Keratinocyte (primary cell): ENCODE results near the gene BRSK2. TPM values are rescaled to one million over a fixed set of nuclear protein-coding genes. Genes with fewer than 3 reads are reported as not detected.

Experiments
- DNase-seq: peaks from one replicate; pipeline ENCODE4 v3.0.0-alpha.2; 2011; ENCODE audit warnings: low read depth, missing footprints, low spot score
- FAIRE-seq: peaks from 2 replicates; lab custom pipeline; 2011; peaks lifted over from hg19 to GRCh38; lab: Jason Lieb, UNC
- H2AFZ ChIP-seq: 2 replicates; pipeline ENCODE4 v1.6.0; 2012; ENCODE audit warnings: low read length, control low read depth, inconsistent platforms; ENCODE audit not compliant: control insufficient read depth
- H3K27ac ChIP-seq: 2 replicates; pipeline ENCODE4 v1.5.1; 2011; ENCODE audit warnings: low read length; ENCODE audit not compliant: control insufficient read depth, insufficient read depth
- H3K27me3 ChIP-seq: 3 replicates; pipeline ENCODE4 v1.6.0; 2011; ENCODE audit warnings: low read length; ENCODE audit not compliant: control insufficient read depth, insufficient read depth; ENCODE audit errors: extremely low read depth
- H3K36me3 ChIP-seq, 2 experiments: 2 replicates in 1 of 2; 3 replicates in 1 of 2; pipeline ENCODE4 v1.5.1; 2011; ENCODE audit warnings: low read length in 2 of 2, mild to moderate bottlenecking in 1 of 2; ENCODE audit not compliant: control insufficient read depth in 2 of 2, insufficient read depth in 2 of 2; ENCODE audit errors: extremely low read depth in 1 of 2
- H3K4me1 ChIP-seq: 3 replicates; pipeline ENCODE4 v1.5.1; 2011; ENCODE audit warnings: low read length; ENCODE audit not compliant: control insufficient read depth, insufficient read depth; ENCODE audit errors: extremely low read depth
- H3K4me2 ChIP-seq: 3 replicates; pipeline ENCODE4 v1.6.0; 2011; ENCODE audit warnings: low read depth, low read length; ENCODE audit not compliant: control insufficient read depth, insufficient read depth; ENCODE audit errors: extremely low read depth
- H3K4me3 ChIP-seq, 3 experiments: fragments of 200-600 bp in 1 of 3; sonication (generic) in 1 of 3; 2 replicates in 2 of 3; 3 replicates in 1 of 3; pipeline ENCODE4 v1.5.1; 2011 to 2016; ENCODE audit warnings: low read length in 3 of 3, mild to moderate bottlenecking in 3 of 3, control low read depth in 2 of 3, inconsistent platforms in 1 of 3, low read depth in 1 of 3, mixed read lengths in 1 of 3, mixed run types in 1 of 3, moderate library complexity in 1 of 3; ENCODE audit not compliant: control insufficient read depth in 2 of 3, insufficient read depth in 2 of 3; ENCODE audit errors: extremely low read depth in 1 of 3
- H3K79me2 ChIP-seq: 2 replicates; pipeline ENCODE4 v1.6.0; 2012; ENCODE audit warnings: low read length; ENCODE audit not compliant: control insufficient read depth, insufficient read depth
- H3K9ac ChIP-seq: 3 replicates; pipeline ENCODE4 v1.6.0; 2011; ENCODE audit warnings: low read length; ENCODE audit not compliant: control insufficient read depth, insufficient read depth; ENCODE audit errors: extremely low read depth
- H3K9me1 ChIP-seq: 3 replicates; pipeline ENCODE4 v1.6.0; 2011; ENCODE audit warnings: low read length; ENCODE audit not compliant: control insufficient read depth, insufficient read depth; ENCODE audit errors: extremely low read depth
- H3K9me3 ChIP-seq: 2 replicates; pipeline ENCODE4 v1.5.1; 2012; ENCODE audit warnings: low read depth, low read length; ENCODE audit not compliant: control insufficient read depth
- H4K20me1 ChIP-seq: 3 replicates; pipeline ENCODE4 v1.6.0; 2011; ENCODE audit warnings: low read length; ENCODE audit not compliant: control insufficient read depth, insufficient read depth; ENCODE audit errors: extremely low read depth
- EZH2 ChIP-seq: IDR thresholded peaks from one replicate; pipeline ENCODE4 v1.6.1; 2012; ENCODE audit warnings: inconsistent platforms, mild to moderate bottlenecking, low read length, moderate library complexity
- dilution Hi-C: fragments of 300-500 bp; cut with MboI; formaldehyde crosslinking; loops from one replicate; pipeline ENCODE4 v1.7.0; 2020; ENCODE audit warnings: low sequenced_read_pairs; ENCODE audit not compliant: extremely low pct_ligation_motif_present
- polyA plus RNA-seq, 5 experiments: library from polyadenylated mRNA; depleted of rRNA in 3 of 5; stranded (reverse) in 3 of 5; stranded (forward) in 1 of 5; unstranded in 1 of 5; fragments of >200 nt; gene quantifications; 1 replicate in 1 of 5; 2 replicates in 3 of 5; 3 replicates in 1 of 5; pipeline versions ENCODE4 v1.2.1 to v1.2.3, GENCODE V29; 2011 to 2012; ENCODE audit warnings: missing spikeins in 2 of 5, low read depth in 1 of 5, low replicate concordance in 1 of 5
- TF ChIP-seq, protein P1 (sequence below), 3 experiments: IDR thresholded peaks in 1 of 3; conservative IDR thresholded peaks in 1 of 3; optimal IDR thresholded peaks in 1 of 3; 2 replicates in 2 of 3; 3 replicates in 1 of 3; pipeline versions ENCODE3 to v1.5.1; 2011; ENCODE audit warnings: low read length in 3 of 3, mild to moderate bottlenecking in 3 of 3, moderate library complexity in 2 of 3, control low read depth in 1 of 3, inconsistent platforms in 1 of 3; ENCODE audit not compliant: insufficient read depth in 2 of 3; ENCODE audit errors: extremely low read depth in 1 of 3

BRSK2 gene
- polyA plus RNA-seq, 1 donor (not counting 4 experiments of a cell fraction or from before 2014, with no cell fraction given), result 0.09 TPM

DNA sequence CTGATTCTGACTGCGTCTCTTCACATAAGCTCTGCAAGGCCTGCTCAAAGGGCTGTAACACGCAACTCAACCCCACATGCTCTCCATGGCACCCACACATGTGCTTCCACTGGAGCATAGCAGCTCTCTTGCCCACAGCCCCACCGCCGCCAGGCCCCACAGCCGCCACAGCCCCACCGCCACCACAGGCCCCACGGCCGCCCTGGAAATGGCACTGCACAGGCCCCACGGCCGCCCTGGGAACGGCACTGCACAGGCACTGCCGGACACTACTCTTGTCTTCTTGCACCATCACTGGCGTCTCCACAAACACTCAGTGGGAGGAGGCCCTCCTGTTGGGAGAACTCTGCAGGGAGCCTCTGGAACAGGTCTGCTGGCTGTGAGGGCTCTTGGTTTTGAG is 88.3 kb downstream of the BRSK2 start:
- H3K27me3 ChIP-seq, result no peaks in the 10 kb centered on the region
- dilution Hi-C loops, result no loop called here
- no peaks in the 10 kb centered on the region for H3K9me1 ChIP-seq
- no peaks in the 10 kb centered on the region for H3K9me3 ChIP-seq
- FAIRE-seq (no peak), DNase-seq (no peak)
- H3K9ac ChIP-seq, result no peak overlapping the region
- H3K4me2 ChIP-seq, result no peak overlapping the region
- H3K79me2 ChIP-seq, result peaks cover 9% of the 10 kb centered on the region
- peaks cover 10% of the 10 kb centered on the region for H4K20me1 ChIP-seq
- no peaks in the 10 kb centered on the region for H3K4me1 ChIP-seq
- TF ChIP-seq, protein P1, sequence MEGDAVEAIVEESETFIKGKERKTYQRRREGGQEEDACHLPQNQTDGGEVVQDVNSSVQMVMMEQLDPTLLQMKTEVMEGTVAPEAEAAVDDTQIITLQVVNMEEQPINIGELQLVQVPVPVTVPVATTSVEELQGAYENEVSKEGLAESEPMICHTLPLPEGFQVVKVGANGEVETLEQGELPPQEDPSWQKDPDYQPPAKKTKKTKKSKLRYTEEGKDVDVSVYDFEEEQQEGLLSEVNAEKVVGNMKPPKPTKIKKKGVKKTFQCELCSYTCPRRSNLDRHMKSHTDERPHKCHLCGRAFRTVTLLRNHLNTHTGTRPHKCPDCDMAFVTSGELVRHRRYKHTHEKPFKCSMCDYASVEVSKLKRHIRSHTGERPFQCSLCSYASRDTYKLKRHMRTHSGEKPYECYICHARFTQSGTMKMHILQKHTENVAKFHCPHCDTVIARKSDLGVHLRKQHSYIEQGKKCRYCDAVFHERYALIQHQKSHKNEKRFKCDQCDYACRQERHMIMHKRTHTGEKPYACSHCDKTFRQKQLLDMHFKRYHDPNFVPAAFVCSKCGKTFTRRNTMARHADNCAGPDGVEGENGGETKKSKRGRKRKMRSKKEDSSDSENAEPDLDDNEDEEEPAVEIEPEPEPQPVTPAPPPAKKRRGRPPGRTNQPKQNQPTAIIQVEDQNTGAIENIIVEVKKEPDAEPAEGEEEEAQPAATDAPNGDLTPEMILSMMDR (optimal IDR thresholded peaks at IDR 0.05 in 1 of 3, IDR thresholded peaks at IDR 0.05 in 1 of 3, conservative IDR thresholded peaks at IDR 0.05 in 1 of 3; ENCODE audit: extremely low read depth in 1 of 3, insufficient read depth in 2 of 3, low read length in 3 of 3), result no peak
- no peak for TF ChIP-seq EZH2
- no peak overlapping the region for H3K4me3 ChIP-seq
- H3K36me3 ChIP-seq, result peaks cover 18 to 35% of the 10 kb centered on the region in 2 experiments
- H3K27ac ChIP-seq, result no peak overlapping the region
- no peak overlapping the region for H2AFZ ChIP-seq

DNA sequence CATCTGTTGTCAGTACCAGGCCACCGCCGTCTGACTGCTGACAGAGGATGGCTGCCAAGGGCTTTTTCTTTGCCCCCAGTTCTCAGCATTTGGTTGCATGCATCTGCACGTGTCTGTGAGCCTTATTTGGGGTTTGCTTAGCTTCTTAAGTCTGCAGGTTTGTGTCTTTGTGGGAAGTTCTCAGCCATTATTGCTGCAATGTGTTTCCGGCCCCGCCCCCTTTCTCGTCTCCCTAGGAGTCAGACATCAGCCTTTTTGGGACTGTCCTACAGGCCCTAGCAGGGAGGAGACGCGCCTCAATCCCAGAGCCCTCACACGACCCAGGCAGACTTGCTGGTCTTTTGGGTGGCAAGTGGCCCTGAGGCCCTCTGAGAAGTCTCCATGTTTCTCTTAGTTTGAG is 88.8 kb downstream of the BRSK2 start:
- Histone ChIP-seq H3K4me3 (no peak overlapping the region), H3K27me3 (no peaks in the 10 kb centered on the region), H3K9me1 (no peaks in the 10 kb centered on the region), H3K4me1 (no peaks in the 10 kb centered on the region), H3K4me2 (no peak overlapping the region), H3K9ac (no peak overlapping the region), H3K9me3 (no peaks in the 10 kb centered on the region), H3K79me2 (peaks cover 12% of the 10 kb centered on the region), H3K27ac (no peak overlapping the region), H2AFZ (no peak overlapping the region), H4K20me1 (peaks cover 10% of the 10 kb centered on the region), H3K36me3 (peaks cover 18 to 30% of the 10 kb centered on the region in 2 experiments)
- FAIRE-seq, result no peak
- DNase-seq, result no peak
- no peak for TF ChIP-seq EZH2
- TF ChIP-seq, protein P1 (optimal IDR thresholded peaks at IDR 0.05 in 1 of 3, IDR thresholded peaks at IDR 0.05 in 1 of 3, conservative IDR thresholded peaks at IDR 0.05 in 1 of 3; ENCODE audit: extremely low read depth in 1 of 3, insufficient read depth in 2 of 3, low read length in 3 of 3), result no peak
- dilution Hi-C loops, result no loop called here
